Measurements from ENCODE around the gene TMEM132D.

The TMEM132D gene

DNA sequence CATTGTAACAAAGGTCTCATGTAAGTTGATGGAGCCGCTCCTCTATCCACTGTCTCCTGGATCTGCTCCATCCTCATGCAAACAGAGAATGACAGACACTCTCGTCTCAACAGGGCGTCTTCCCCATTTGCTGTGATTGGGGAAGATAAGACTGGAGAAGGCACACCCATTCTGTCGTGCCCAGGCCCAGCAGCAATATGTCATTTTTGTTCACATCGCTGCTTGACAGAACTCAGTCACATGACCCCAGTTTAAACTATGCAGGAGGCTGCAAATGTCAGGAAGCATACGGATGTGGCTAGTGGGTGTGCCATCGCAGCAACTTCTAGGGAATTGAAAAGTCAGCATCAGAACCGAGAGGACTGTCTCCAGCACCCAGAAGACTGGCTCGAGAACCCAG, 290.5 kb downstream of the TMEM132D start:
- Histone ChIP-seq H3K4me1 (no peaks in the 10 kb centered on the region), H3K27ac (no peak overlapping the region), H3K9me3 (peaks cover 14% of the 10 kb centered on the region; the same call in 1 of the 2 replicates), H3K36me3 (no peaks in the 10 kb centered on the region), H3K4me3 (no peak overlapping the region), H3K27me3 (no peaks in the 10 kb centered on the region), H3K4me2 (no peak overlapping the region), H4K20me1 (no peaks in the 10 kb centered on the region), H3K9ac (no peak overlapping the region)
- TF ChIP-seq Cebpa-rat (IDR thresholded peaks at IDR 0.05): no peak

DNA sequence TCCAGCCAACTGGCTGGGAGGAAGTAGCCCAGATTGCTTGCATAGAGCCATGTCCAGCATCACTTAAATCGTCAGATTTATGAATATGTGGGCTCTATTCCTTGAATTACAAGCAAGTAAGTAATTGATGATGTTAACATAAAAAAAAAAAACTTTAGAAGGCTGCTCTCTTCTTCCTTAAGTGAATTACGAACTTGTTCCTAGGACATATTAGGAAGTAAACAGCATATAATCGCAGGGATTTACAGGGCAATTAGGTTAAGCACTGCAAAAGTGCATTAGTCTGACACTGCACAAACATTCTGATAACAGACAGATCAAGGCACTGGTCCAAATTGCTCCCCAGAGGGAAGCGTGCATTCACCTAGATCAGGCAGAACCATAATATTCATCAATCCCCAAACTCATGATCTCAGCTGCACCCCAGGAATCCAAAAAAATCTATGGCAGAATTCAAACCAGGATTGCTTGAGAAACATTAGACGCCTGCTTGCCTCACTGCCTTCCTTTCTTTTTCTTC, 293.2 kb downstream of the TMEM132D start:
- no peak for TF ChIP-seq Cebpa-rat (IDR thresholded peaks at IDR 0.05)
- H3K27me3 ChIP-seq: no peaks in the 10 kb centered on the region
- no peak overlapping the region for H3K4me3 ChIP-seq
- H3K9me3 ChIP-seq: no peaks in the 10 kb centered on the region
- no peaks in the 10 kb centered on the region for H4K20me1 ChIP-seq
- H3K4me2 ChIP-seq: no peak overlapping the region
- H3K36me3 ChIP-seq: no peaks in the 10 kb centered on the region
- H3K4me1 ChIP-seq: no peaks in the 10 kb centered on the region
- H3K27ac ChIP-seq: no peak overlapping the region
- H3K9ac ChIP-seq: no peak overlapping the region

GRCh38 chr12:129607756-129608155, 296.1 kb downstream of the TMEM132D start:
- Histone ChIP-seq H3K9me3 (no peaks in the 10 kb centered on the region), H3K4me2 (no peak overlapping the region)

GRCh38 chr12:129607301-129607700, 296.5 kb downstream of the TMEM132D start:
- Histone ChIP-seq H3K36me3 (no peaks in the 10 kb centered on the region), H3K27ac (no peak overlapping the region), H3K4me3 (no peak overlapping the region), H3K9me3 (no peaks in the 10 kb centered on the region), H3K4me2 (no peak overlapping the region), H3K4me1 (no peaks in the 10 kb centered on the region), H4K20me1 (no peaks in the 10 kb centered on the region), H3K9ac (no peak overlapping the region), H3K27me3 (no peaks in the 10 kb centered on the region; the same call in 1 of the 2 replicates)
- TF ChIP-seq Cebpa-rat (IDR thresholded peaks at IDR 0.05): no peak

More at GRCh38 chr12:129607756-129608155, 296.1 kb downstream of the TMEM132D start:
- H3K4me3 ChIP-seq: no peak overlapping the region
- no peak overlapping the region for H3K27ac ChIP-seq
- no peaks in the 10 kb centered on the region for H4K20me1 ChIP-seq
- H3K27me3 ChIP-seq: no peaks in the 10 kb centered on the region; the same call in 1 of the 2 replicates
- TF ChIP-seq Cebpa-rat (IDR thresholded peaks at IDR 0.05): no peak
- no peaks in the 10 kb centered on the region for H3K4me1 ChIP-seq
- no peaks in the 10 kb centered on the region for H3K36me3 ChIP-seq
- no peak overlapping the region for H3K9ac ChIP-seq

DNA sequence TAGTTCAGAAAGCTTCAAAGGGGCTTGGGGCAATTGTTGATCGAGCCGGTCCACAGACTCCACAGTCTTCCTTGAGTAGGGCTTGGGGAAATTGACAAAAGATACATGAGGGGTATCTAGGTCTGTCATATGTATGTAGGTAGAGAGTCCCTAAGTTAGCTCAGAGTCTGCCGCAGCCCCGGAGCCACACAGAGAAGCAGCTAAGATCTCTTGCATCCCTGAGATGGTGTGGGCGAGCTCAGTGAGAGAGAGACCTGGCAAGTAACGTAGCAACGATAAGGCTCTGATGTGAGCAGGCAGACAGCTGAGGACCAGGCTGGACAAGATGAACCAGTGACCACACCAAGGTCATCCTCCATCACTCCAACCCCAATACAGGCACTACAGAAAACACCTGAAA, 297.6 kb downstream of the TMEM132D start:
- Histone ChIP-seq H3K4me2 (no peak overlapping the region), H3K9ac (no peak overlapping the region), H3K9me3 (peaks cover under 1% of the 10 kb centered on the region; the same call in 1 of the 2 replicates), H3K36me3 (no peaks in the 10 kb centered on the region), H4K20me1 (no peaks in the 10 kb centered on the region), H3K27ac (no peak overlapping the region), H3K4me1 (no peaks in the 10 kb centered on the region), H3K4me3 (no peak overlapping the region), H3K27me3 (no peaks in the 10 kb centered on the region; the same call in 1 of the 2 replicates)
- TF ChIP-seq Cebpa-rat (IDR thresholded peaks at IDR 0.05): no peak

- H3K36me3 ChIP-seq: no peaks in the 10 kb centered on the region
- H3K27me3 ChIP-seq: no peaks in the 10 kb centered on the region; the same call in 1 of the 2 replicates
- TF ChIP-seq Cebpa-rat (IDR thresholded peaks at IDR 0.05): no peak
- H3K4me3 ChIP-seq: no peak overlapping the region
- no peak overlapping the region for H3K27ac ChIP-seq
- no peak overlapping the region for H3K4me2 ChIP-seq
- no peaks in the 10 kb centered on the region for H3K4me1 ChIP-seq
- H3K9me3 ChIP-seq: peaks cover 7% of the 10 kb centered on the region
- H4K20me1 ChIP-seq: no peaks in the 10 kb centered on the region
- no peak overlapping the region for H3K9ac ChIP-seq
Measured at GRCh38 chr12:129605666-129606065, 298.2 kb downstream of the TMEM132D start.

DNA sequence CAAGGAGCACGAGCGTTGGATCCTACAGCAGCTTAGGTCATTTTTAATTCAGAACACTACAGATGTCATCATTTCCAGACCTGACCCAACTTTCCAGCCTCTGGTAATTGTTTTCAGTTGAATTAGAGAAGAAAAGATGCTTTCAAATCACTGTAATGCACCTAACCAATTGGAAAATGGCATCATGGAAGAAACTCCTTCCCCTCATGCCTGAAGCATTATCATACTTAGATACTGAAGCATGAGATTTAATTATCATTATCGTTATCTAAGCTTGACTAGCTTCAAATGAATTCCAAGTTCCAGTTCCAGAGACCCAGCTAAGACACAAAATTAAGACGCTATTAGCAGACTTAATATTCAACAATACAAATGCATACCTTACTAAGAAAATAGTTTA, 299.3 kb downstream of the TMEM132D start:
- Histone ChIP-seq H3K4me3 (no peak overlapping the region), H3K27me3 (no peaks in the 10 kb centered on the region; the same call in 1 of the 2 replicates)

DNA sequence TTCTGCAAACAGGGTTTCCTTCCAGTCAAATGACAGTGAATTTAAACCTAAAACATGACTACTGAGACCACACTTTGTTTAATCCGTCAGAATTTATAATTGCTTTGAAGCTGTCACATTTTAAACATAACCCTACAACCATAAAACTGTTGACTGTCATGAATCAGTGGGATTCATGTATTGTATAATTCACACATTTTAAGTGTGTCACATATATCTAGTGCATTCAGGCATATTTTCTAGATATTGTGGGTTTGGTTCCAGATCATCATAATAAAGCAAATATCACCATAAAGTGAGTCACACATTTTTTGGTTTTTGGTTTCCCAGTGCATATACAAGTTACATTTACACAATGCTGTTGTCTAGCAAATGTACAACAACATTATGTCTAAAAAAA, 304.4 kb downstream of the TMEM132D start:
- no peaks in the 10 kb centered on the region for H3K36me3 ChIP-seq
- no peaks in the 10 kb centered on the region for H3K4me1 ChIP-seq
- H3K4me2 ChIP-seq: no peak overlapping the region
- no peak for TF ChIP-seq Cebpa-rat (IDR thresholded peaks at IDR 0.05)
- H3K9me3 ChIP-seq: peaks cover 13% of the 10 kb centered on the region
- H3K27me3 ChIP-seq: peaks cover 6% of the 10 kb centered on the region
- H4K20me1 ChIP-seq: no peaks in the 10 kb centered on the region
- H3K27ac ChIP-seq: no peak overlapping the region
- H3K4me3 ChIP-seq: no peak overlapping the region
- H3K9ac ChIP-seq: no peak overlapping the region

More for the DNA sequence above, 299.3 kb downstream of the TMEM132D start:
- Histone ChIP-seq H4K20me1 (no peaks in the 10 kb centered on the region), H3K9me3 (peaks cover 13% of the 10 kb centered on the region), H3K4me1 (no peaks in the 10 kb centered on the region), H3K36me3 (no peaks in the 10 kb centered on the region), H3K4me2 (no peak overlapping the region), H3K27ac (no peak overlapping the region), H3K9ac (no peak overlapping the region)
- TF ChIP-seq Cebpa-rat (IDR thresholded peaks at IDR 0.05): no peak

GRCh38 chr12:129594098-129594497, 309.7 kb downstream of the TMEM132D start:
- Histone ChIP-seq H3K4me3 (no peak overlapping the region), H3K9me3 (no peaks in the 10 kb centered on the region), H3K4me1 (no peaks in the 10 kb centered on the region), H3K27me3 (peaks cover 6% of the 10 kb centered on the region; the same call in 1 of the 2 replicates), H4K20me1 (no peaks in the 10 kb centered on the region), H3K9ac (no peak overlapping the region), H3K4me2 (no peak overlapping the region), H3K27ac (no peak overlapping the region), H3K36me3 (no peaks in the 10 kb centered on the region)
- no peak for TF ChIP-seq Cebpa-rat (IDR thresholded peaks at IDR 0.05)

- Histone ChIP-seq H3K4me3 (no peak overlapping the region), H3K4me1 (no peaks in the 10 kb centered on the region), H3K27ac (no peak overlapping the region), H3K9me3 (no peaks in the 10 kb centered on the region), H4K20me1 (no peaks in the 10 kb centered on the region), H3K4me2 (no peak overlapping the region), H3K27me3 (no peaks in the 10 kb centered on the region), H3K36me3 (no peaks in the 10 kb centered on the region), H3K9ac (no peak overlapping the region)
- no peak for TF ChIP-seq Cebpa-rat (IDR thresholded peaks at IDR 0.05)
Measured at GRCh38 chr12:129592449-129592848, 311.4 kb downstream of the TMEM132D start.

DNA sequence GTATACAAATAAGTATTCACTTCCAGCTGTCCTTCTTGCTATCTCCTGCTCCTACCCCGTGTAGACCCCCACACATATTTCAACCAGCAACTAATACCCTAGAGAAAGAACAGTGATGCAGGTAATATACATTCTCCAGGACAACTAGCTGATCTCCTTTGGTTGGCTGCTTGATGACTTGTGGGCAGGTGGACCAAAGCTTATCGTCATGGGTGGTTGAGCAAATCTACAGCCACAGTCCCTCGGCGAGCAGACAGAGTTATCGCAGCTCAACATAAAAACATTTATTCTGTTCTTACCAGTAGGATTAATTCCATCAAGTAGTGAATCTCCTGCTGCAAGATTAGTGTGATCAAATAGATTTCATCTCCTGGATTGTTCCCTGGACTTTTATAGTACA, 314.3 kb downstream of the TMEM132D start:
- H3K36me3 ChIP-seq: no peaks in the 10 kb centered on the region
- H3K4me1 ChIP-seq: no peaks in the 10 kb centered on the region
- H3K27ac ChIP-seq: no peak overlapping the region
- no peaks in the 10 kb centered on the region for H4K20me1 ChIP-seq
- H3K4me3 ChIP-seq: no peak overlapping the region
- H3K9me3 ChIP-seq: no peaks in the 10 kb centered on the region
- no peak overlapping the region for H3K9ac ChIP-seq
- TF ChIP-seq Cebpa-rat (IDR thresholded peaks at IDR 0.05): no peak
- no peaks in the 10 kb centered on the region; the same call in 1 of the 2 replicates for H3K27me3 ChIP-seq
- no peak overlapping the region for H3K4me2 ChIP-seq

Data from BLaER1 (cell line).